ENCODE results near the gene ENO2. TPM values are rescaled to one million over a fixed set of nuclear protein-coding genes. Genes with fewer than 3 reads are reported as not detected.

Gene ENO2
- total RNA-seq, 2 donors from 2014 or later, result 104 to 139 TPM

GRCh38 chr12:6934110-6934509 lies 19.7 kb downstream of the ENO2 start:
- H3K27me3 ChIP-seq (ENCODE audit: control insufficient read depth, insufficient read depth, low read length, poor library complexity, severe bottlenecking), result no peaks in the 10 kb centered on the region
- no peak overlapping the region for H3K9ac ChIP-seq (ENCODE audit: extremely low read depth, low read length, poor library complexity, severe bottlenecking)
- DNase-seq, result no peak
- H3K36me3 ChIP-seq (ENCODE audit: control insufficient read depth, insufficient read depth, low read length), result peaks cover 52% of the 10 kb centered on the region
- no peak for TF ChIP-seq CTCF (conservative IDR thresholded peaks at IDR 0.05)
- WGBS, 2 experiments (ENCODE audit: insufficient coverage in 1 of 2, insufficient read length in 1 of 2), result 90 to 100% methylated on average over 2 to 8 of the region's 8 CpGs
- peaks cover 13% of the 10 kb centered on the region for H3K4me1 ChIP-seq (ENCODE audit: control insufficient read depth, insufficient read depth, low read length)
- no peak overlapping the region for H3K4me3 ChIP-seq (ENCODE audit: low read length)
- Mint-ChIP-seq H3K36me3 (ENCODE audit: low read depth) (peaks cover 58% of the 10 kb centered on the region), H3K4me3 (no peak overlapping the region), H3K27me3 (ENCODE audit: insufficient read depth) (no peaks in the 10 kb centered on the region), H3K4me1 (peaks cover 41% of the 10 kb centered on the region), H3K27ac (peak overlapping the region; percentile 1), H3K9me3 (no peaks in the 10 kb centered on the region)
- no peak overlapping the region for H3K27ac ChIP-seq (ENCODE audit: low read depth, low read length)
- H3K9me3 ChIP-seq (ENCODE audit: control insufficient read depth, low read length), result no peaks in the 10 kb centered on the region

- no peaks in the 10 kb centered on the region for H3K27me3 Mint-ChIP-seq (ENCODE audit: insufficient read depth)
- H3K27ac ChIP-seq (ENCODE audit: low read depth, low read length), result no peak overlapping the region
- H3K4me1 ChIP-seq (ENCODE audit: control insufficient read depth, insufficient read depth, low read length), result peaks cover 10% of the 10 kb centered on the region
- no peaks in the 10 kb centered on the region for H3K27me3 ChIP-seq (ENCODE audit: control insufficient read depth, insufficient read depth, low read length, poor library complexity, severe bottlenecking)
- no peaks in the 10 kb centered on the region for H3K9me3 ChIP-seq (ENCODE audit: control insufficient read depth, low read length)
- WGBS, 2 experiments (ENCODE audit: insufficient coverage in 1 of 2, insufficient read length in 1 of 2), result 90 to 95% methylated on average over 7 to 14 of the region's 14 CpGs
- peaks cover 67% of the 10 kb centered on the region for H3K36me3 Mint-ChIP-seq (ENCODE audit: low read depth)
- H3K9me3 Mint-ChIP-seq, result no peaks in the 10 kb centered on the region
- no peak overlapping the region for H3K4me3 ChIP-seq (ENCODE audit: low read length)
- H3K27ac Mint-ChIP-seq, result peak overlapping the region; percentile 89
- no peak for TF ChIP-seq CTCF (conservative IDR thresholded peaks at IDR 0.05)
- no peak for DNase-seq
- H3K36me3 ChIP-seq (ENCODE audit: control insufficient read depth, insufficient read depth, low read length), result peaks cover 62% of the 10 kb centered on the region
- no peak overlapping the region for H3K9ac ChIP-seq (ENCODE audit: extremely low read depth, low read length, poor library complexity, severe bottlenecking)
- no peak overlapping the region for H3K4me3 Mint-ChIP-seq
- H3K4me1 Mint-ChIP-seq, result peaks cover 30% of the 10 kb centered on the region
Observed at GRCh38 chr12:6935371-6936193, 21.2 kb downstream of the ENO2 start.

GRCh38 chr12:6936194-6936635 lies 21.8 kb downstream of the ENO2 start:
- TF ChIP-seq CTCF (conservative IDR thresholded peaks at IDR 0.05), result no peak
- H3K9me3 ChIP-seq (ENCODE audit: control insufficient read depth, low read length), result no peaks in the 10 kb centered on the region
- no peak overlapping the region for H3K27ac ChIP-seq (ENCODE audit: low read depth, low read length)
- Mint-ChIP-seq H3K27ac (peak overlapping the region; percentile 89), H3K27me3 (ENCODE audit: insufficient read depth) (no peaks in the 10 kb centered on the region), H3K4me3 (peak overlapping the region; percentile 63), H3K9me3 (no peaks in the 10 kb centered on the region), H3K4me1 (peaks cover 25% of the 10 kb centered on the region), H3K36me3 (ENCODE audit: low read depth) (peaks cover 69% of the 10 kb centered on the region)
- peaks cover 69% of the 10 kb centered on the region for H3K36me3 ChIP-seq (ENCODE audit: control insufficient read depth, insufficient read depth, low read length)
- DNase-seq, result no peak
- WGBS, 2 experiments (ENCODE audit: insufficient coverage in 1 of 2, insufficient read length in 1 of 2), result 99 to 100% methylated on average over 1 to 3 of the region's 3 CpGs
- no peaks in the 10 kb centered on the region for H3K27me3 ChIP-seq (ENCODE audit: control insufficient read depth, insufficient read depth, low read length, poor library complexity, severe bottlenecking)
- H3K4me3 ChIP-seq (ENCODE audit: low read length), result no peak overlapping the region
- H3K4me1 ChIP-seq (ENCODE audit: control insufficient read depth, insufficient read depth, low read length), result peaks cover 10% of the 10 kb centered on the region
- no peak overlapping the region for H3K9ac ChIP-seq (ENCODE audit: extremely low read depth, low read length, poor library complexity, severe bottlenecking)

Measured in endodermal cell (in vitro differentiated cells).